ENCODE data around the gene TCP11L2. TPM values are rescaled to one million over a fixed set of nuclear protein-coding genes. Genes with fewer than 3 reads are reported as not detected.

The TCP11L2 gene
- total and polyA plus RNA-seq, 9 of the 15 experiments (the other 6 are each of a cell fraction or from before 2014, with no cell fraction given), result 0.39 to 4.5 (median 1.3) TPM

- TF ChIP-seq ATF2 (CRISPR knock-in tag; IDR thresholded peaks at IDR 0.05) (no peak), ZNF197 (CRISPR knock-in tag; IDR thresholded peaks at IDR 0.05; ENCODE audit: low read depth) (no peak), SMC3 (conservative IDR thresholded peaks at IDR 0.05; ENCODE audit: insufficient read depth, low read depth, low read length) (no peak), THAP7 (CRISPR knock-in tag; IDR thresholded peaks at IDR 0.05) (no peak), ZBTB49 (CRISPR knock-in tag; IDR thresholded peaks at IDR 0.05; ENCODE audit: borderline replicate concordance) (no peak), ZFP91 (CRISPR knock-in tag; IDR thresholded peaks at IDR 0.05) (0 out of 2 replicates have a peak, but pooled peaks have one; percentile 42), MXI1 (IDR thresholded peaks at IDR 0.05; ENCODE audit: low read depth, low read length) (no peak), GTF2E2 (tag; IDR thresholded peaks at IDR 0.05) (no peak), NFE2 (IDR thresholded peaks at IDR 0.05; ENCODE audit: low read depth) (no peak), ZBTB40 (IDR thresholded peaks at IDR 0.05) (no peak), ZBTB40 (CRISPR knock-in tag; IDR thresholded peaks at IDR 0.05) (no peak)
Observed at GRCh38 chr12:106302401-106303201, at the start of gene TCP11L2 (continued).
